Glutamatergic neuron (in vitro differentiated cells): ENCODE measurements around the gene OSBP. TPM values are rescaled to one million over a fixed set of nuclear protein-coding genes. Genes with fewer than 3 reads are reported as not detected.

ENCODE experiments used
- DNase-seq: peaks from one replicate; pipeline ENCODE4 v3.0.0; 2022
- H3K27ac Mint-ChIP-seq: one replicate; pipeline ENCODE4 v1.8.0; 2020; ENCODE audit warnings: mild to moderate bottlenecking, mixed read lengths, inconsistent platforms; ENCODE audit not compliant: unreplicated experiment
- H3K27me3 Mint-ChIP-seq: one replicate; pipeline ENCODE4 v1.8.0; 2020; ENCODE audit warnings: mild to moderate bottlenecking, moderate library complexity, mixed read lengths, inconsistent platforms; ENCODE audit not compliant: unreplicated experiment
- H3K36me3 Mint-ChIP-seq: one replicate; pipeline ENCODE4 v1.8.0; 2020; ENCODE audit warnings: mild to moderate bottlenecking, mixed read lengths, inconsistent platforms; ENCODE audit not compliant: unreplicated experiment
- H3K4me1 Mint-ChIP-seq: one replicate; pipeline ENCODE4 v1.8.0; 2020; ENCODE audit warnings: mild to moderate bottlenecking, low read depth, mixed read lengths, inconsistent platforms; ENCODE audit not compliant: unreplicated experiment
- H3K4me3 Mint-ChIP-seq: one replicate; pipeline ENCODE4 v1.8.0; 2020; ENCODE audit warnings: mild to moderate bottlenecking, mixed read lengths, inconsistent platforms; ENCODE audit not compliant: unreplicated experiment
- H3K9me3 Mint-ChIP-seq: one replicate; pipeline ENCODE4 v1.8.0; 2020; ENCODE audit warnings: mild to moderate bottlenecking, moderate library complexity, mixed read lengths, inconsistent platforms; ENCODE audit not compliant: unreplicated experiment
- total RNA-seq: library from RNA; stranded (reverse); fragmentation: NEBNext Ultra II Directional; extraction: Animal tissue kit (Norgen Biotek cat#: 25700); gene quantifications from one replicate; pipeline ENCODE4 v1.2.1, GENCODE V29; 2021; ENCODE audit not compliant: unreplicated experiment
- TF ChIP-seq, protein P1 (sequence below): fragments of 200-600 bp; sonication (generic); IDR thresholded peaks from one replicate; pipeline ENCODE4 v1.5.0; 2021; ENCODE audit not compliant: partially characterized antibody, unreplicated experiment

OSBP gene
- total RNA-seq, 1 donor from 2014 or later = 36.0 TPM

DNA sequence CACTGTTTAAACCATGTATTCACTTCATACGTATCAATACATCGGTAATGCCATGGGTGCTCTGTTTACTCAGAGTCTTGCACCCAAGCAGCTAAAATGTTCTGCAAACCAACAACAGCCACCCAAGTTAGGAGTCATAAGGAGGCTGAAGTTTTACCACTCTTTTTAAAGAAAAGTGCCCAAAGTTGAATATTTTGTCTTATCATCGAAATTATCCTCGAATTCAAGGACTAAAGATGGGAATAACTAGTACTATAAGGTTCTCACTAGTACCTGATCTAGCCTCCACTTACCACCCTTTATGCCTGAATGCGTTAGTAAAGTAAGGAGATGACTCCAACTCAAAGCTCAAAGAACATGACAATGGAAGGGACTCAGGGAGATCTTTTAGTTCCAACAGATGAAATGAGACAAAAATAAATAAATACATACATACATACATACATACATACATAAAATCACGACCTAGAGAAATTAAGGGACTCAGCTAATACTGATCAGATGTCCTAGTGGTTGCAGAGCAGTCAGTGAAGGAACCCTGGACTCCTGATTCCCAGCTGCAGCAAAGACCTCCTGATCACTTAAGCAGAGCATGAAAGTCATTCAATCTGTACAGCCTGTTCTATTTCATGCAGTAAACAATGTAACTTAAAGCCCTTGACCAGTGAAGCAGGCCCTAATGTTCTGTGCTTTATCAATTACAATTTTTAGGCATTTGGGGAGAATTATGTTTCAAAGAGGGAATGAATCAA is 7.7 kb downstream of the OSBP start:
- Mint-ChIP-seq H3K36me3 (no peaks in the 10 kb centered on the region), H3K9me3 (peaks cover 2% of the 10 kb centered on the region), H3K27me3 (no peaks in the 10 kb centered on the region), H3K4me3 (no peak overlapping the region), H3K4me1 (peaks cover 15% of the 10 kb centered on the region), H3K27ac (no peak overlapping the region)
- DNase-seq = no peak
- TF ChIP-seq, protein P1, sequence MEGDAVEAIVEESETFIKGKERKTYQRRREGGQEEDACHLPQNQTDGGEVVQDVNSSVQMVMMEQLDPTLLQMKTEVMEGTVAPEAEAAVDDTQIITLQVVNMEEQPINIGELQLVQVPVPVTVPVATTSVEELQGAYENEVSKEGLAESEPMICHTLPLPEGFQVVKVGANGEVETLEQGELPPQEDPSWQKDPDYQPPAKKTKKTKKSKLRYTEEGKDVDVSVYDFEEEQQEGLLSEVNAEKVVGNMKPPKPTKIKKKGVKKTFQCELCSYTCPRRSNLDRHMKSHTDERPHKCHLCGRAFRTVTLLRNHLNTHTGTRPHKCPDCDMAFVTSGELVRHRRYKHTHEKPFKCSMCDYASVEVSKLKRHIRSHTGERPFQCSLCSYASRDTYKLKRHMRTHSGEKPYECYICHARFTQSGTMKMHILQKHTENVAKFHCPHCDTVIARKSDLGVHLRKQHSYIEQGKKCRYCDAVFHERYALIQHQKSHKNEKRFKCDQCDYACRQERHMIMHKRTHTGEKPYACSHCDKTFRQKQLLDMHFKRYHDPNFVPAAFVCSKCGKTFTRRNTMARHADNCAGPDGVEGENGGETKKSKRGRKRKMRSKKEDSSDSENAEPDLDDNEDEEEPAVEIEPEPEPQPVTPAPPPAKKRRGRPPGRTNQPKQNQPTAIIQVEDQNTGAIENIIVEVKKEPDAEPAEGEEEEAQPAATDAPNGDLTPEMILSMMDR = no peak

DNA sequence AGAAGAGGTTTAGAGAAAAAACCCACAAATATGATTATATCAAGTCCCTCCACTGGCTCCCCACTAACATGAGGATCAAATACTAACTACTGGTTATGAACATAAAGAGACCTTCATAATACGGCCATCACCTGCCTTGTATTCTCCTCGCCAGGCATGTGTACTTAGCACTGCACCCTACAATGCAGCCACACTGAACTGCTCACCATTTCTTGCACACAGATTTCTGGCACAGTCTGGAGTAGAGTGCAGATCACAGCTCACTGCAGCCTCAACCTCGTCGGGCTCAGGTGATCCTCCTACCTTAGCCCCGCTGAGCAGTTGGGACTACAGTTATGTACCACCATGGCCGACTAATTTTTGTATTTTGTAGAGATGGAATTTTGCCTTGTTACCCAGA is 13.1 kb downstream of the OSBP start:
- H3K27me3 Mint-ChIP-seq = no peaks in the 10 kb centered on the region
- no peaks in the 10 kb centered on the region for H3K36me3 Mint-ChIP-seq
- DNase-seq = no peak
- no peak overlapping the region for H3K4me3 Mint-ChIP-seq
- H3K9me3 Mint-ChIP-seq = peaks cover 2% of the 10 kb centered on the region
- TF ChIP-seq, protein P1 = no peak
- no peak overlapping the region for H3K27ac Mint-ChIP-seq
- H3K4me1 Mint-ChIP-seq = no peaks in the 10 kb centered on the region

DNA sequence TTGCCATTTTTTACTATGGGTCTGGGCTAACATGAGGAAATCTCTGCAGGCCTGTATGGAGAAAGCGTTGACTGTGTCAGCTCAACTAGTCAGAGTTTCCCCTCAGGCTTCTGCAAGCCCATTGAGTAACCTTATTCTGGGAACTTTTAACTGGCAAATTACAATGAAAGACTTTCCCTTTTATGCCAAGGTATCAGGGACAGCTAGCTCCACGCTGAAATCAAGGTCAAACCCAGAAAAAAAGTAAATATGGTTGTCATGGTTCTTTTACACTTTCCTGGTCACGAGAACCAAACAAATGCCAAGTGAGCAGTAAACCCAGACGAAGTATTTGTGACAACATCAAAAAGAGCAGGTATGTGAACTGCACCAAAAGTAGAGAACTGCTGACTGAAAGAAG is 13.8 kb downstream of the OSBP start:
- Mint-ChIP-seq H3K27me3 (no peaks in the 10 kb centered on the region), H3K4me3 (no peak overlapping the region), H3K36me3 (no peaks in the 10 kb centered on the region), H3K4me1 (no peaks in the 10 kb centered on the region), H3K27ac (no peak overlapping the region), H3K9me3 (peaks cover 2% of the 10 kb centered on the region)
- DNase-seq = no peak
- TF ChIP-seq, protein P1 = no peak

DNA sequence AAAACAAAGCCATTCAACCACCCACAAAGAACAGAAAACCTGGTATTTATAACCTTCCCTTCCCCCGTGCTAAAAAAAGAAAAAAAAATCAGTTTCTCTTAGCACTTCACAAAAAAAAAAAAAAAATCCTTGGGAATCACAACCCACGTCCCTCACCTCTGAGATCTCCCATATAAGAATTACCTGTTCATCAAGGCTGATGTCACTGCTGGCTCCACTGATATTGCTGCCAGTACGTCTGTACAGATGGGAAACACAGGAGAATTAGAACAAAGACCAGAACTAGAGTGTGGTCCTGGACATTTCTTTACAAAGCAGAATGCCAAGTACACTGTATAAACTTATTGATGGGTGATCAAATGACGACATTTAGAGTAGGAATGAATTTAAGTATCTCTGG is 14.9 kb downstream of the OSBP start:
- H3K4me3 Mint-ChIP-seq = no peak overlapping the region
- no peaks in the 10 kb centered on the region for H3K27me3 Mint-ChIP-seq
- no peaks in the 10 kb centered on the region for H3K4me1 Mint-ChIP-seq
- TF ChIP-seq, protein P1 = no peak
- peaks cover 2% of the 10 kb centered on the region for H3K9me3 Mint-ChIP-seq
- DNase-seq = no peak
- no peak overlapping the region for H3K27ac Mint-ChIP-seq
- H3K36me3 Mint-ChIP-seq = no peaks in the 10 kb centered on the region

DNA sequence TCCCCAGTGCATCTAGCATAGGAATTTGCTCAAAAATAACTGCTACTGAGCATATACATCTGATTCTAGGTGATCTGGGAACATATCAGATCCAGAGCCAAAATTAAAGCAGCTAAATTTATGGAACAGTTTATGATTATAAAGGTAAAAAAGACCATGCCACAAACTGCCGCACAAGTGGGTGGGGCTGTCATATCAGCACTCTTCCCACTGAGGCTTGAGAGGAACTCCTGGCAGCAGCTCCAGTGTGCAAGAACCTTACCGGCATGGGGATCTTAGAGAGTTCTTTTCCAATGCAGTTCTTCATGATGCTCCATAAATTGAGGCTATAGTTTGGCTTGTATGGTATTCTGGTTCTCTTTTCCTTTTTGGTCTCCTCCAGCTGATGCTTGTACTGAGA is 15.3 kb downstream of the OSBP start:
- DNase-seq = no peak
- Mint-ChIP-seq H3K9me3 (peaks cover 2% of the 10 kb centered on the region), H3K27me3 (no peaks in the 10 kb centered on the region), H3K4me1 (no peaks in the 10 kb centered on the region), H3K27ac (no peak overlapping the region), H3K4me3 (no peak overlapping the region), H3K36me3 (no peaks in the 10 kb centered on the region)
- TF ChIP-seq, protein P1 = no peak
